ENCODE data around the gene ARL14EP. TPM values are rescaled to one million over a fixed set of nuclear protein-coding genes. Genes with fewer than 3 reads are reported as not detected.

ARL14EP gene
- total RNA-seq, 1 experiment from 2014 or later = 15.3 TPM

DNA sequence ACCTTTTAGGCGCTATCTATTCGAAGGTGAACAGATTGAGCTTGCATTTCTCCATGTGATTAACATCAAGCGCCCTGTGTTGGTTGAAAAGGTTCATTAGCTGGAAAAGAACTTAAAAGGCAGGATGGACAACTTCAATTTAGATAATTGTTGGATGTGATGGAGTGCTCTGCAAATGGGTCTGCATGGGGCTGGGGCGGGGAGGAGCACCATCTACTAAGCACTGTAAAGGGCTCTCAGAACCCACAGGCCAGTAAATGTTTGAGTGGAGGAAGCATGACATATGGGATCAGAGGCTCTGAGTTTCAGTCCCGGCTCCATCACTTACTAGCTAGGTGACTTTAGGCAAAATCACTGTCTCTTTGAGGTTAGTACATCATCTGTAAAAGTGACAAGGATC lies 28.2 kb downstream of the ARL14EP start:
- H3K27ac Mint-ChIP-seq = no peak overlapping the region
- ChIA-PET CTCF (interaction anchor here (2.7 kb wide), 1 partner anchor 563 kb away, joined by 6 read pairs; no protein-coding TSS in a partner anchor), POLR2A (no interaction called here)
- no peaks in the 10 kb centered on the region for H3K36me3 Mint-ChIP-seq
- peaks cover 12% of the 10 kb centered on the region for H3K4me1 Mint-ChIP-seq
- no peaks in the 10 kb centered on the region for H3K27me3 Mint-ChIP-seq (ENCODE audit: low read depth)
- ATAC-seq (no peak), DNase-seq (ENCODE audit: low spot score) (no peak)
- TF ChIP-seq RELA (CRISPR knock-in tag; IDR thresholded peaks at IDR 0.05; ENCODE audit: borderline replicate concordance) = no peak
- TF ChIP-seq, protein P1, sequence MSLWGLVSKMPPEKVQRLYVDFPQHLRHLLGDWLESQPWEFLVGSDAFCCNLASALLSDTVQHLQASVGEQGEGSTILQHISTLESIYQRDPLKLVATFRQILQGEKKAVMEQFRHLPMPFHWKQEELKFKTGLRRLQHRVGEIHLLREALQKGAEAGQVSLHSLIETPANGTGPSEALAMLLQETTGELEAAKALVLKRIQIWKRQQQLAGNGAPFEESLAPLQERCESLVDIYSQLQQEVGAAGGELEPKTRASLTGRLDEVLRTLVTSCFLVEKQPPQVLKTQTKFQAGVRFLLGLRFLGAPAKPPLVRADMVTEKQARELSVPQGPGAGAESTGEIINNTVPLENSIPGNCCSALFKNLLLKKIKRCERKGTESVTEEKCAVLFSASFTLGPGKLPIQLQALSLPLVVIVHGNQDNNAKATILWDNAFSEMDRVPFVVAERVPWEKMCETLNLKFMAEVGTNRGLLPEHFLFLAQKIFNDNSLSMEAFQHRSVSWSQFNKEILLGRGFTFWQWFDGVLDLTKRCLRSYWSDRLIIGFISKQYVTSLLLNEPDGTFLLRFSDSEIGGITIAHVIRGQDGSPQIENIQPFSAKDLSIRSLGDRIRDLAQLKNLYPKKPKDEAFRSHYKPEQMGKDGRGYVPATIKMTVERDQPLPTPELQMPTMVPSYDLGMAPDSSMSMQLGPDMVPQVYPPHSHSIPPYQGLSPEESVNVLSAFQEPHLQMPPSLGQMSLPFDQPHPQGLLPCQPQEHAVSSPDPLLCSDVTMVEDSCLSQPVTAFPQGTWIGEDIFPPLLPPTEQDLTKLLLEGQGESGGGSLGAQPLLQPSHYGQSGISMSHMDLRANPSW (CRISPR knock-in tag; conservative IDR thresholded peaks at IDR 0.05; ENCODE audit: low read depth) = no peak
- TF ChIP-seq ZNF423 (CRISPR knock-in tag; IDR thresholded peaks at IDR 0.05) = no peak
- no peak for TF ChIP-seq TCF7 (CRISPR knock-in tag; IDR thresholded peaks at IDR 0.05; ENCODE audit: low read depth)
- TF ChIP-seq MYBL2 (CRISPR knock-in tag; IDR thresholded peaks at IDR 0.05) = no peak
- TF ChIP-seq JUN (CRISPR knock-in tag; IDR thresholded peaks at IDR 0.05) = no peak
- no peak for TF ChIP-seq SMAD4 (CRISPR knock-in tag; IDR thresholded peaks at IDR 0.05)
- TF ChIP-seq, protein P2, sequence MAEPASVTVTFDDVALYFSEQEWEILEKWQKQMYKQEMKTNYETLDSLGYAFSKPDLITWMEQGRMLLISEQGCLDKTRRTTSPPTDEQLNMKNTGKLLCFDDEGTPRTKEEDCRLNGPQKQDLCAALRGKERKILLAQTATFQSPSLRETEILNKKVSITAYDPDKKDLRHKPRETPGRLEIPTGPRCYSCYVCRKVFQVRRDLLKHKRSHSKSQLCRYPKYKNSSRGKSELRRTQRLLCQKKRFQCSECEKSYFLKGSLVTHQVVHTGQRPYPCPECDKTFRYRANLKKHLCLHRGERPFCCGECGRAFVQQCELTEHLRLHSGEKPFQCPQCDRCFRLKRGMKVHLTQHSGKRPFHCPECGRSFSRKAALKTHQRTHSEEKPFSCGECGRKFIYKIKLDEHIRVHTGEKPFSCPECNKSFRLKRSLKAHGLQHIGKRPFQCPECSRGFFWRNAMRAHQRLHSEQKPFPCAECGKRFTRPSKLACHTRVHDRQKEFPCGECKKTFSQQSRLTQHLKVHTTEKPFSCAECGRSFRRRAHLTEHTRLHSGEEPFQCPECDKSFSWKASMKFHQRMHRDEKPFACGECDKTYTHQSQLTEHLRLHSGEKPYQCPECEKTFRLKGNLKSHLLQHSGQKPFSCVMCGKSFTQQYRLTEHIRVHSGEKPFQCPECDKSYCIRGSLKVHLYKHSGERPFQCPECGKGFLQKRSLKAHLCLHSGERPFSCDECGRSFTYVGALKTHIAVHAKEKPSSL (CRISPR knock-in tag; conservative IDR thresholded peaks at IDR 0.05) = no peak
- TF ChIP-seq, protein P3, sequence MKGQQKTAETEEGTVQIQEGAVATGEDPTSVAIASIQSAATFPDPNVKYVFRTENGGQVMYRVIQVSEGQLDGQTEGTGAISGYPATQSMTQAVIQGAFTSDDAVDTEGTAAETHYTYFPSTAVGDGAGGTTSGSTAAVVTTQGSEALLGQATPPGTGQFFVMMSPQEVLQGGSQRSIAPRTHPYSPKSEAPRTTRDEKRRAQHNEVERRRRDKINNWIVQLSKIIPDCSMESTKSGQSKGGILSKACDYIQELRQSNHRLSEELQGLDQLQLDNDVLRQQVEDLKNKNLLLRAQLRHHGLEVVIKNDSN (CRISPR knock-in tag; IDR thresholded peaks at IDR 0.05) = no peak
- no peak for TF ChIP-seq TP53 (CRISPR knock-in tag; IDR thresholded peaks at IDR 0.05)
- no peak for TF ChIP-seq NR2C2 (CRISPR knock-in tag; IDR thresholded peaks at IDR 0.05)
- no peak for TF ChIP-seq CBFB (CRISPR knock-in tag; IDR thresholded peaks at IDR 0.05; ENCODE audit: low read depth)
- no peak for TF ChIP-seq ZNF396 (CRISPR knock-in tag; IDR thresholded peaks at IDR 0.05; ENCODE audit: borderline replicate concordance)
- TF ChIP-seq ZNF121 (CRISPR knock-in tag; IDR thresholded peaks at IDR 0.05) = no peak
- TF ChIP-seq, protein P4, sequence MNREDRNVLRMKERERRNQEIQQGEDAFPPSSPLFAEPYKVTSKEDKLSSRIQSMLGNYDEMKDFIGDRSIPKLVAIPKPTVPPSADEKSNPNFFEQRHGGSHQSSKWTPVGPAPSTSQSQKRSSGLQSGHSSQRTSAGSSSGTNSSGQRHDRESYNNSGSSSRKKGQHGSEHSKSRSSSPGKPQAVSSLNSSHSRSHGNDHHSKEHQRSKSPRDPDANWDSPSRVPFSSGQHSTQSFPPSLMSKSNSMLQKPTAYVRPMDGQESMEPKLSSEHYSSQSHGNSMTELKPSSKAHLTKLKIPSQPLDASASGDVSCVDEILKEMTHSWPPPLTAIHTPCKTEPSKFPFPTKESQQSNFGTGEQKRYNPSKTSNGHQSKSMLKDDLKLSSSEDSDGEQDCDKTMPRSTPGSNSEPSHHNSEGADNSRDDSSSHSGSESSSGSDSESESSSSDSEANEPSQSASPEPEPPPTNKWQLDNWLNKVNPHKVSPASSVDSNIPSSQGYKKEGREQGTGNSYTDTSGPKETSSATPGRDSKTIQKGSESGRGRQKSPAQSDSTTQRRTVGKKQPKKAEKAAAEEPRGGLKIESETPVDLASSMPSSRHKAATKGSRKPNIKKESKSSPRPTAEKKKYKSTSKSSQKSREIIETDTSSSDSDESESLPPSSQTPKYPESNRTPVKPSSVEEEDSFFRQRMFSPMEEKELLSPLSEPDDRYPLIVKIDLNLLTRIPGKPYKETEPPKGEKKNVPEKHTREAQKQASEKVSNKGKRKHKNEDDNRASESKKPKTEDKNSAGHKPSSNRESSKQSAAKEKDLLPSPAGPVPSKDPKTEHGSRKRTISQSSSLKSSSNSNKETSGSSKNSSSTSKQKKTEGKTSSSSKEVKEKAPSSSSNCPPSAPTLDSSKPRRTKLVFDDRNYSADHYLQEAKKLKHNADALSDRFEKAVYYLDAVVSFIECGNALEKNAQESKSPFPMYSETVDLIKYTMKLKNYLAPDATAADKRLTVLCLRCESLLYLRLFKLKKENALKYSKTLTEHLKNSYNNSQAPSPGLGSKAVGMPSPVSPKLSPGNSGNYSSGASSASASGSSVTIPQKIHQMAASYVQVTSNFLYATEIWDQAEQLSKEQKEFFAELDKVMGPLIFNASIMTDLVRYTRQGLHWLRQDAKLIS (CRISPR knock-in tag; IDR thresholded peaks at IDR 0.05; ENCODE audit: borderline replicate concordance) = no peak
- TF ChIP-seq, protein P5, sequence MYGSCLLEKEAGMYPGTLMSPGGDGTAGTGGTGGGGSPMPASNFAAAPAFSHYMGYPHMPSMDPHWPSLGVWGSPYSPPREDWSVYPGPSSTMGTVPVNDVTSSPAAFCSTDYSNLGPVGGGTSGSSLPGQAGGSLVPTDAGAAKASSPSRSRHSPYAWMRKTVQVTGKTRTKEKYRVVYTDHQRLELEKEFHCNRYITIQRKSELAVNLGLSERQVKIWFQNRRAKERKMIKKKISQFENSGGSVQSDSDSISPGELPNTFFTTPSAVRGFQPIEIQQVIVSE (CRISPR knock-in tag; IDR thresholded peaks at IDR 0.05; ENCODE audit: borderline replicate concordance) = no peak
- TF ChIP-seq, protein P6, sequence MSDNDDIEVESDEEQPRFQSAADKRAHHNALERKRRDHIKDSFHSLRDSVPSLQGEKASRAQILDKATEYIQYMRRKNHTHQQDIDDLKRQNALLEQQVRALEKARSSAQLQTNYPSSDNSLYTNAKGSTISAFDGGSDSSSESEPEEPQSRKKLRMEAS (CRISPR knock-in tag; IDR thresholded peaks at IDR 0.05) = no peak
- TF ChIP-seq, protein P7, sequence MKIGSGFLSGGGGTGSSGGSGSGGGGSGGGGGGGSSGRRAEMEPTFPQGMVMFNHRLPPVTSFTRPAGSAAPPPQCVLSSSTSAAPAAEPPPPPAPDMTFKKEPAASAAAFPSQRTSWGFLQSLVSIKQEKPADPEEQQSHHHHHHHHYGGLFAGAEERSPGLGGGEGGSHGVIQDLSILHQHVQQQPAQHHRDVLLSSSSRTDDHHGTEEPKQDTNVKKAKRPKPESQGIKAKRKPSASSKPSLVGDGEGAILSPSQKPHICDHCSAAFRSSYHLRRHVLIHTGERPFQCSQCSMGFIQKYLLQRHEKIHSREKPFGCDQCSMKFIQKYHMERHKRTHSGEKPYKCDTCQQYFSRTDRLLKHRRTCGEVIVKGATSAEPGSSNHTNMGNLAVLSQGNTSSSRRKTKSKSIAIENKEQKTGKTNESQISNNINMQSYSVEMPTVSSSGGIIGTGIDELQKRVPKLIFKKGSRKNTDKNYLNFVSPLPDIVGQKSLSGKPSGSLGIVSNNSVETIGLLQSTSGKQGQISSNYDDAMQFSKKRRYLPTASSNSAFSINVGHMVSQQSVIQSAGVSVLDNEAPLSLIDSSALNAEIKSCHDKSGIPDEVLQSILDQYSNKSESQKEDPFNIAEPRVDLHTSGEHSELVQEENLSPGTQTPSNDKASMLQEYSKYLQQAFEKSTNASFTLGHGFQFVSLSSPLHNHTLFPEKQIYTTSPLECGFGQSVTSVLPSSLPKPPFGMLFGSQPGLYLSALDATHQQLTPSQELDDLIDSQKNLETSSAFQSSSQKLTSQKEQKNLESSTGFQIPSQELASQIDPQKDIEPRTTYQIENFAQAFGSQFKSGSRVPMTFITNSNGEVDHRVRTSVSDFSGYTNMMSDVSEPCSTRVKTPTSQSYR (CRISPR knock-in tag; IDR thresholded peaks at IDR 0.05) = no peak
- no peak for TF ChIP-seq ZNF317 (CRISPR knock-in tag; IDR thresholded peaks at IDR 0.05; ENCODE audit: borderline replicate concordance, low read depth)
- no peak for TF ChIP-seq NR1H2 (CRISPR knock-in tag; IDR thresholded peaks at IDR 0.05)
- peaks cover 6% of the 10 kb centered on the region for H3K9me3 Mint-ChIP-seq
- no peak overlapping the region for H3K4me3 Mint-ChIP-seq

All from WTC11 (cell line).